ENCODE results near the gene GAB1.

DNA sequence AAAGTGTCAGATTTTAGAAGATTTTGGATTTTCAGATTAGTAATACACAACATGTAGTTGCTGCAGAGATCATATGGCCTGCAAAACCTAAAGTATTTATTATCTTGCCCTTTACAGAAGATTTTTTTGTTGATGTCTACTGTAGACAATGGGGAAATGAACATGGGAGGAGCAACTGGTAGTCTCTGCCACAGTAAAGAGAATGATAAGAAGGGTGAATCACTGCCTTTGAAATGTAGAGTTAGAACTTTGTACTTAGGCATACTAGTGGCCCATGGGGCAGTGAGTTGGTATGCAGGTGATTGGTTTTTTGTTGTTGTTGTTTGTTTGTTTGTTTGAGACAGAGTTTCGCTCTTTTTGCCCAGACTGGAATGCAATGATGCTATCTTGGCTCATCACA lies 50.1 kb downstream of the GAB1 start:
- TF ChIP-seq POLR2A (IDR thresholded peaks at IDR 0.05), result no peak
- TF ChIP-seq, protein P1, sequence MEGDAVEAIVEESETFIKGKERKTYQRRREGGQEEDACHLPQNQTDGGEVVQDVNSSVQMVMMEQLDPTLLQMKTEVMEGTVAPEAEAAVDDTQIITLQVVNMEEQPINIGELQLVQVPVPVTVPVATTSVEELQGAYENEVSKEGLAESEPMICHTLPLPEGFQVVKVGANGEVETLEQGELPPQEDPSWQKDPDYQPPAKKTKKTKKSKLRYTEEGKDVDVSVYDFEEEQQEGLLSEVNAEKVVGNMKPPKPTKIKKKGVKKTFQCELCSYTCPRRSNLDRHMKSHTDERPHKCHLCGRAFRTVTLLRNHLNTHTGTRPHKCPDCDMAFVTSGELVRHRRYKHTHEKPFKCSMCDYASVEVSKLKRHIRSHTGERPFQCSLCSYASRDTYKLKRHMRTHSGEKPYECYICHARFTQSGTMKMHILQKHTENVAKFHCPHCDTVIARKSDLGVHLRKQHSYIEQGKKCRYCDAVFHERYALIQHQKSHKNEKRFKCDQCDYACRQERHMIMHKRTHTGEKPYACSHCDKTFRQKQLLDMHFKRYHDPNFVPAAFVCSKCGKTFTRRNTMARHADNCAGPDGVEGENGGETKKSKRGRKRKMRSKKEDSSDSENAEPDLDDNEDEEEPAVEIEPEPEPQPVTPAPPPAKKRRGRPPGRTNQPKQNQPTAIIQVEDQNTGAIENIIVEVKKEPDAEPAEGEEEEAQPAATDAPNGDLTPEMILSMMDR (IDR thresholded peaks at IDR 0.05), result no peak

Measured in vagina (tissue), 2 donors.